EL (cell line): ENCODE measurements around the gene SCAMP1.
"Not testable (repeated sequence)": the region's sequence is repeated elsewhere in the genome, so short reads cannot be mapped to it uniquely, and the experiment has no call there.

Experiments
- DNase-seq: peaks from one replicate; pipeline ENCODE4 v3.0.0-alpha.2; 2016

Gene SCAMP1

DNA sequence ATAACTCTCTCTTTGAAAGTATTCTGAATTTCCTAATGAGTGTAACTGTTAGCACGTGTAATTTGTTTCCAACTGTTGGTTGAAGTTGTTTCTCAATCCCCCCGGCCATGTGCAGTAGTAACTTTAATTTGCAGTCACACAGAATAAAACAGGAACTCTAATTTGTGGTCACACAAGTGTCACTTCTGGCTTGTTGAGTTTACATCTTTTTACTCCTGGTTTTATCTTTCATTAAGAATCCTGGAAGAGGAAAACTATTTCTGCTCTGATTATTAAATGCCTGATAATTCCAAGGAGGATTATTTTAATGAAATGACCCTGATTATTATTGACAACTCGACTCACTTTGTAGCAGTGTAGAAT is 1.2 kb downstream of the SCAMP1 start:
- DNase-seq = no peak

- DNase-seq = no peak
Observed at GRCh38 chr5:78362220-78362619, 1.8 kb downstream of the SCAMP1 start.

DNA sequence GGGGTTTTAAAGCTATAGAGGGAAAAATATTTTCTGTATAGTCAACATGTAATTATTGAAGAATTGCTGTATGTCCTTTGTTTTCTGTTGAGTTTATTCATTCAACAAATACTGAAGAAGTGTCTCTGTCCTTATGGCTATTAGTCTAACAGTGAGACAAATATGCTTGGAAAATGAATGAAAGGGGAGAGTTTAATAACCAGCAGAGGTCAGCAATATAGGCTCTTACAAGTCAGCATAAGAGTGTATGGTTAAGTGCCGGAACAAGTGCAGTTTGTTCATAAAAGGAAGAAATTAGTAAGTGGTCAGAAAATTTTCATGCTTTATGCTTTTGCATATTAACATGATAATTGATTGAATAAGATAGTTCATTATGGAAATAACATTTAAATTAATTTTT is 3.6 kb downstream of the SCAMP1 start:
- DNase-seq = no peak

GRCh38 chr5:78367318-78367991 is 7.0 kb downstream of the SCAMP1 start:
- no peak for DNase-seq

GRCh38 chr5:78369680-78370079 is 9.3 kb downstream of the SCAMP1 start:
- no peak for DNase-seq

DNA sequence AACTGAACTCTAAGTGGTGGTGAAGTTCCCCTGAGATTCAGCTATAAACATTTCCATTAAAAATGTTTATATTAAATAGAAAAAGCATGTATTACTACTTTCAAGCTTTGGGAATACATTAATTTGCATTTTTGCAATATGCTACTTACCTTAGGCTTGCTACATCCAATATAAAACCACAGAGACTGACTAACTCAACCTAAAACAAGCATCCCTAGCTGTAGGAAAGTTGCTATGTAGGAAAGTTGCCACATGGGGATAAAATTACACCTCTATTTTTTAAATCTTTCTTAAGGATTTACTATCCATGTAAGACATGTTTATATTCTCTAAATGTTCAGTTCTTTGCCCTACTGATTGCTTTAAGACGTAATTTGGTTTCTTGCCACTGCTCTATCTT is 12.8 kb downstream of the SCAMP1 start:
- no peak for DNase-seq

DNA sequence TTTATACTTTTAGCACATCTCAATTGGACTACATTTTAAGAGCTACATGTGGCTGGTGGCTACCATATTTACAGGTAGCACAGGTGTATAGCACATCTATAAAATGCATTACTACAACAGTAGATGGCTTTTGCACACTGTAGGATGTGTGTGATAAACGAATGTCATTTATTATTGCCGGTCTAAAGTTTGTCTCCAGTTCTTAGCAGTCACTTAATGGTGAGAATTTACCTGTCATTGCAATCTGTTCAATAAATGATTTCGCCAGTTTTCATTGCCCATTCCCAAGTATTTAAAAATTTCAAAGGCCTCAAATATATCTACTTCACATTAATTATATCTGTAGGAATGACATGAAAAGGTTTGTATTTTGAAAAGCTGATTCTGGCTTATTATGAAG is 15.9 kb downstream of the SCAMP1 start:
- no peak for DNase-seq

DNA sequence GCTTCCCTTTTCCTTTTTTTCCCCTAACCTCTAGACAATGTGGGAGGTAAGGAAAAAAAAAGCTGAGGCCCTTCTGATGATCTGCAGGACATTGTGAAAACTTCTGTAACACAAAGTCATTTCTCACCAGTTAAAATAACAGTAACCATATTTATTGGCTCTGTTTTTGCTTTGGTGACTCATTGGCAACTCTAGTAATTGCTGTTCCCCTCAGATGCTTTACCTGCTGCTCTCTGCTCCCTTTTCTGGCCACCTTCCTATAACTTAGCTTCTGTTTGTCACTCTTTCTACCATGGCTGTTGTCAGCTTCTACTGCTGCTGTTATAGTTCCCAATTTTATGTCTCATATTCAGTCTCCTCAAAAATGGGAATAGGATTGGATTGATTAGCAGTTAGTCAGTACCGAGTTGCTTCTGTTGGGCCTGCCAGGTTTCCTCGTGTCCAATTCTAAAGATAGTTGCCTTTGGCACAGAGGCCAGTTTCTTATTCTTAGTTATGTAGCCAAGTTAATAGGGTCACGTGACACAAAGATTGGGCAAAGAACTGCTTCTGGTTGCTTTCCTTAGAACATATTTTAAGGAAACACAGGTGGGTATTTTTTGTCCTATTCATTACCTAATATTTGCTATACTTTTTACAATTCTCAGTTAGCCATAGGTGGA is 16.8 kb downstream of the SCAMP1 start:
- DNase-seq = peak; percentile 31

GRCh38 chr5:78377718-78378105 is 17.3 kb downstream of the SCAMP1 start:
- DNase-seq = peak; percentile 18

DNA sequence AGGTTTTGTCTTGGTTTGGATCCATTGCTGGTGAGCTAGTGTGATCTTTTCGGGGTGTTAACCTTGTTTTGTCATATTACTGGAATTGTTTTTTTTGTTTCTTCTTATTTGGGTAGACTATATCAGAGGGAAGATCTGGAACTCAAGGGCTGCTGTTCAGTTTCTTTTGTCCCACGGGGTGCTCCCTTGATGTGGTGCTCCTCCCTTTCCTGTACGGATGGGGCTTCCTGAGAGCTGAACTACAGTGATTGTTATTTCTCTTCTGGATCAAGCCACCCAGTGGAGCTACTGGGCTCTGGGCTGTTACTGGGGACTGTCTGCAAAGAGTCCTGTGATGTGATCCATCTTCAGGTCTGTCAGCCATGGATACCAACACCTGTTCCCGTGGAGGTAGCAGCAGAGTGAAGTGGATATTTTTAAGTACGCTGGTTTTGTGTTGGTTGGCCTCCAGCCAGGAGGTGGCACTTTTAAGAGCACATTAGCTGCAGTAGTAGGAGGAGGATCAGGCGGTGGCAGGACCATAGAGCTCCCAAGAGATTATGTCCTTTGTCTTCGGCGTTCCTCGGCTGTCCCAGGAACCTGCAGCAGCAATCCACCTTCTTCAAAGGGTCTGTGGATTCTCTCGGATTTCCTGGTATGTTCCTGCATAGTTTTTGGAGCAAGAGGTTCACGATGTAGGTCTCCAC is 27.2 kb downstream of the SCAMP1 start:
- no peak for DNase-seq

- not testable (repeated sequence) for DNase-seq
Observed at GRCh38 chr5:78391357-78391756, 30.9 kb downstream of the SCAMP1 start.

DNA sequence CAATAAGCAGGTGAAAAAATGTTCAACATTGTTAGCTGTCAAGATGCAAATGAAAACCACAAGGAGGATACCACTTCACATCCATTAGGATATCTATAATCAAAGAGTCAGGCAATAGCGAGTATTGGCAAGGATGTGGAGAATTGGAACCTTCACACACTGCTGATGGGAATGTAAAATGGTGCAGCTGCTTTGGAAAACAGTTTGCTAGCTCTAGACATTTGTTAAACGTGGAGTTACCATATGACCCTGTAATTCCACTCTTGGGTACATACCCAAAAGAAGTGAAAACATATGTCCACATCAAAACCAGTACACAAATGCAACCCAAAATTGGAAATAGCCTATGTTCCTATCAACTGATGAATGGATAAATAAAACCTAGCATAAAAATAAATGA is 37.4 kb downstream of the SCAMP1 start:
- no peak for DNase-seq

- no peak for DNase-seq
Observed at GRCh38 chr5:78399116-78399515, 38.7 kb downstream of the SCAMP1 start.

GRCh38 chr5:78404682-78405293 is 44.4 kb downstream of the SCAMP1 start:
- no peak for DNase-seq

DNA sequence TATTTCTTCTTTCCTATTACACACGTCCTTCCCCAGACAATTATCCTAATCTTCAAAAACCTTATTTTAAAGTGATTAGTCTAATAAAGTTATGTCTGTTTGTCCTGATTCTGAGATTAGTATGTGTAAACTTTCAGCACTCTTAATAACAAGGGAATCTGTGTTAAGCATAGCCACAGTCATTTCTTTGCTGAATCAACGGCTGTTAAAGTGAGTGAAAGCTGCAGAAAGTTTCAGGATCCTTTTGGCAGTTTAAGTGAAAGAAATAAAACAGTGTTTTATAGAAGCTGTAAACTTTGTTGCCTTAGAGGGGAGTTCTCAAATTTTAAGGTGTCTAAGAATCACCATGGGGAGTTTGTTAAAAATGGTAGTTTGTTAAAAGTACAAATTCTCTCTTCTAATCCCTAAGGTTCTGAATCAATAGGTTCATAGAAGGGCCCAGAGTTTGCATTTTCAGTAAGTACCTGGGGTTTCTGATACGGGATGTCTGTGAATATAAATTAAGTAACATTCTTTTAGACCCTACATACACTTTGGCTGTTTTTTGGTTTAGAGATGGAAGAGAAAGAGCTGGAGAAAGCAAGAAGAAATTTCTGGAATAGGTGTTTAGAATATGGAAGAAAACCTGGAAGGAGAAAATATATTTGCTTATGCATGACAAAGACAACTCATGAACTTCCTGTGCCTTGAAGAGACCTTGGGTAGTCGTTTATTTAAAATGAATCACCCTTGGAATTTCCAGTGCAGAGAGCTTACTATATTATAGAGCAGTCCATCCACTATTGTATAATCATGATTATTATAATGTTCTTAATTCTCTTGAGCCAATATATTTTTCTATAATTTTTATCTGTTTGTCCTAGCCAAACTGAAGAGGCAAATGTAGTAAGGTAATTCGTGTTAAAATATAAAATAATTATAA is 45.7 kb downstream of the SCAMP1 start:
- DNase-seq = peak; percentile 70

GRCh38 chr5:78407458-78407857 is 47.0 kb downstream of the SCAMP1 start:
- no peak for DNase-seq

DNA sequence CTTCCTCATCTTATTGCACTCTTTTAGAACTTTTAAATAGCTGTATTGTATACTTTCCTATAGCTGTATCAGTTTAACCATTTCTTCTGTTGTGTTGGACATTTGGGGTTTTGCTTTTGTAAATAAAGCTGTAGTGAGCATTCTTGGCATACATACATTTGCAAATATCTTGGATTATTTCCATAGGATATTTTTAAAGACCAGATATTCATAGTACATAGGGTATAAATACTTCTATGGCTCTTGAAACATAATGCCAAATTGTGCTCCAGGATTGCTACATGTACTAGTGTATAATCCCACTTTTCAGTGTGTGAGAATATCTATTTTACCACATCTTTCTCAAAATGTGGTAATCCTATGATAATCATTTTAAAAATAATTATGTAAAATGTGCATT is 51.2 kb downstream of the SCAMP1 start:
- no peak for DNase-seq

GRCh38 chr5:78416677-78417425 is 56.4 kb downstream of the SCAMP1 start:
- DNase-seq = no peak

DNA sequence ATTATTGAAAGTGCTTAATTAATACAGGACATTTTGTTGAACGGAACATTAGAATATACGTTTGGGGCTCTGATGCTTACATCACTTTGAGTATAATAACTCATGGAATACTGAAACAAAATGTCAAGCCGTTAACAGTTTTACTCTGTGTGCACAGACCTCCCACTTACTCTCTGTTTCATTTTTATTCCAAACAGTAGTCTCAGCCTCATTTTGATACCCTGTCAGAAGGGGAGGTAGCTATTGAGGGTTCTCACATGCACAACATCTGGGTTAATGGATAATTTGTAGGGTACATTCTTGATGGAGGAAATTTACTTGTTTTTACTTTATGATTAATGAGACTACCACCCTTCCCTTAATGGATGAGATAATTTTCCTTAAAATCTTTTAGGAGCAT is 59.0 kb downstream of the SCAMP1 start:
- no peak for DNase-seq

DNA sequence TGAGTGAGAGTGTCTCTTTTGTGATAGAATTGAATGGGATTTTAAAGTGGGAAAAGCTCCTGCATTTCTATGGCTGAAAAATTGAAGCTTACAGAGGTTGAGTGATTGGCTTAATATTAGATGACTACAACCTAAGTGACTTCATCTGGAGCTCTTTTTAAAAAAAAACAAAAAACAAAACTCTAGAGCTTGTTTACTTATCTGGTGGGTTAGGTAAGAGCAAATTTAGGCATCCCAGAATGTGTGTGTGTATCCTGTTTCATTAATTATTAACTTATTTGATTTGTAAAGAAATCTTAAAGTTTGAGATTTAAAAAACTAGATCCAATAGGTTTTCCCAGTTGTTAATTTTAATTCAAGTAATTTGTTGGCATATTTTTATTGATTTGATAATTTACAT is 60.1 kb downstream of the SCAMP1 start:
- DNase-seq = no peak

DNA sequence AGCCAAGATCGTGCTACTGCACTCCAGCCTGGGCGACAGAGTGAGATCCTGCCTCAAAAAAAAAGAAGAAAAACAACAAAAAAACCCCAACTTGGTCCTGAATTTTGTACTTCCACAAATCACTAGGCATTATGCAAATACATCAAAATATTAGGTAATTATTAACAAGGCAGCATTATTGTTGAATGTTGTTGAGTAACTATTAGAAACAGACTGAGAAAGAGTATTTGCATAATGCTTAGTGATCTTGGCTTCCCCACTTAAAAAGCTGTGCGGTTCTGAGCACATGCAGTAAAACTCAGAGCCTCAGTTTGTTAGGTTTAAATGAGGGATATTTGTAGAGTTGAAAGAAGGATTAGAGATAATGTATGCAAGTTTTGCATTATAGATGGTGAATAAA is 64.2 kb downstream of the SCAMP1 start:
- no peak for DNase-seq

DNA sequence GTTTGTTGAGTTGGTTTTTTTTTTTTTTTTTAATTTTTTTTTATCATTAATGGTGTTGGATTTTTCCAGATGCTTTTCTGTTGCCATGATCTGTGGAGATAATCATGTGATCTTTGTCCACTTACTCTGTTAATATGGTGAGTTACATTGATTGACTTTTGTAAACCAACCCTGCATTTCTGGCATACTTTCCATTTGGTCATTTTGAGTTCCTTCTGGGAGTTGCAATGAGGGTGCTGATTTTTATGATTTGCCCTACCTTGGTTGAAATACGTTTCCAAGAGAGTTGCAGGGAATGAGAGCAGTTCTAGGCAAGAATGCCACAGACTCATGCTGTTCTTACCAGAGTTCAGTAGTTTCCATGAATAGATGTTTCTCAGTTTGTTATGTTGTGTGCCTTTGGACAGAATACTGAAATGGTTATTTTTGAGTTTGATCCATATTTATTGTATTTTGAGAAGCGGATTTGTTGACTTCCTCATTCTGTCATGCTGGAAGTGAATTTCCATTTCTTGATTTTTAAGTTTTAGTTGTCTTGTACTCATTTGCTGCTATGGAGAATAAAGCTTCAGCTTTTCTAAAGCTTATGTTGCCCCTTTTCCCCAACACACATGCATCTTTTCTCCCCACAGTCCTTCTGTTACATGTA is 69.0 kb downstream of the SCAMP1 start:
- no peak for DNase-seq
